ENCODE measurements around the gene SPINDOC. TPM values are rescaled to one million over a fixed set of nuclear protein-coding genes. Genes with fewer than 3 reads are reported as not detected.

SPINDOC gene
- total and polyA plus RNA-seq, 11 donors, result 7.8 to 12.0 (median 10.9) TPM

DNA sequence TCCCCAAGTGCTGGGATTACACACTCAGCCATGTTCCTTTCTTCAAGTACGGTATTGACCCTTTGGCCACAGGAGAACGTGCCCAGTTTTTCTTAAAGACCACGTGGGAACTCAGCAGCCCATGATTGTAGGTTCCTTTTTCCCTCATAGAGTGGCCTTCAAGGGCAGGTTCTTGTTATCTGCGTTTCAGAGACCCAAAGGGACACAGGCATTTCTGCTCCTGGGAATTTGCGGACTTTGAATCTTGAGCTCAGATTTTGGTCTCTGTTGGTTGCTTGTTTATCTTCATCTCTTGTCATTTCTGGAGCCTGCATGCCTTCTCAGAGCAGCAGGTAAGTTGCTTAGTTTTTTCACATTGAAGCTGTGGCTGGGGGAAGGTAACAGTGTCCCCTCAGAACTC, 37.7 kb downstream of the SPINDOC start:
- no peaks in the 10 kb centered on the region for H3K9me3 ChIP-seq
- no peaks in the 10 kb centered on the region for H3K27me3 ChIP-seq
- H3K27ac ChIP-seq, result peak overlapping the region in 1 of 12 donors; percentile 74
- DNase-seq, result no peak
- no peak for ATAC-seq
- peak overlapping the region in 1 of 12 donors; percentile 1 for H3K4me3 ChIP-seq
- WGBS, 4 donors, result 80 to 83% (median 81%) methylated on average over 5 of the region's 5 CpGs
- intact Hi-C loops (cut with DNase I), result no loop called here
- H3K4me1 ChIP-seq, result peaks cover 0 to 78% (median 28%) of the 10 kb centered on the region in 12 donors
- TF ChIP-seq, protein P1, sequence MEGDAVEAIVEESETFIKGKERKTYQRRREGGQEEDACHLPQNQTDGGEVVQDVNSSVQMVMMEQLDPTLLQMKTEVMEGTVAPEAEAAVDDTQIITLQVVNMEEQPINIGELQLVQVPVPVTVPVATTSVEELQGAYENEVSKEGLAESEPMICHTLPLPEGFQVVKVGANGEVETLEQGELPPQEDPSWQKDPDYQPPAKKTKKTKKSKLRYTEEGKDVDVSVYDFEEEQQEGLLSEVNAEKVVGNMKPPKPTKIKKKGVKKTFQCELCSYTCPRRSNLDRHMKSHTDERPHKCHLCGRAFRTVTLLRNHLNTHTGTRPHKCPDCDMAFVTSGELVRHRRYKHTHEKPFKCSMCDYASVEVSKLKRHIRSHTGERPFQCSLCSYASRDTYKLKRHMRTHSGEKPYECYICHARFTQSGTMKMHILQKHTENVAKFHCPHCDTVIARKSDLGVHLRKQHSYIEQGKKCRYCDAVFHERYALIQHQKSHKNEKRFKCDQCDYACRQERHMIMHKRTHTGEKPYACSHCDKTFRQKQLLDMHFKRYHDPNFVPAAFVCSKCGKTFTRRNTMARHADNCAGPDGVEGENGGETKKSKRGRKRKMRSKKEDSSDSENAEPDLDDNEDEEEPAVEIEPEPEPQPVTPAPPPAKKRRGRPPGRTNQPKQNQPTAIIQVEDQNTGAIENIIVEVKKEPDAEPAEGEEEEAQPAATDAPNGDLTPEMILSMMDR (IDR thresholded peaks at IDR 0.05), result no peak
- TF ChIP-seq POLR2A (IDR thresholded peaks at IDR 0.05), result no peak
- peaks cover 0 to 31% (median 8%) of the 10 kb centered on the region in 9 donors for H3K36me3 ChIP-seq

DNA sequence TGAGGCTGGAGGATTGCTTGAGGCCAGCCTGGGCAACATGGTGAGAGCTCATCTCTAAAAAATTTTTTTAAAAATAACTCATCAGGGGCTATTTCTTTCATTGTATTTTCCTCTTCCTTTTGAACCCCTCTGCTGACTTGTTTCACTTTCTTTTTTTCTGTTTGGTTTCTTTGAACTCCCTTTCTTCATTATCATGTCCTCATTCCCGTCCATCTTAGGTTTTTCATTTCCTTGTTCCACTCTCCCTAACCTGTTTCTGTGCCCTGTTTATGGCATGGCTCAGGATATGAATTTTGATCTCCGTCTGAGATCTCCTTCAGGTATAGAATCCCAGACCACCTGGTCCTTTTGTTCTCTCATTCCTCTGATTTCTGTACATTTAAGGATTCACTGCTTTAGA, 38.1 kb downstream of the SPINDOC start:
- 55 to 62% (median 60%) methylated on average over 2 of the region's 2 CpGs for WGBS, 4 donors
- peaks cover 0 to 31% (median 8%) of the 10 kb centered on the region in 9 donors for H3K36me3 ChIP-seq
- DNase-seq (no peak), ATAC-seq (no peak)
- H3K4me3 ChIP-seq, result peak overlapping the region in 1 of 12 donors; percentile 1
- peaks cover 0 to 78% (median 26%) of the 10 kb centered on the region in 12 donors for H3K4me1 ChIP-seq
- intact Hi-C loops (cut with DNase I), result no loop called here
- H3K9me3 ChIP-seq, result no peaks in the 10 kb centered on the region
- TF ChIP-seq POLR2A (IDR thresholded peaks at IDR 0.05), result no peak
- TF ChIP-seq, protein P1 (IDR thresholded peaks at IDR 0.05), result no peak
- no peaks in the 10 kb centered on the region for H3K27me3 ChIP-seq
- H3K27ac ChIP-seq, result peak overlapping the region in 1 of 12 donors; percentile 74

DNA sequence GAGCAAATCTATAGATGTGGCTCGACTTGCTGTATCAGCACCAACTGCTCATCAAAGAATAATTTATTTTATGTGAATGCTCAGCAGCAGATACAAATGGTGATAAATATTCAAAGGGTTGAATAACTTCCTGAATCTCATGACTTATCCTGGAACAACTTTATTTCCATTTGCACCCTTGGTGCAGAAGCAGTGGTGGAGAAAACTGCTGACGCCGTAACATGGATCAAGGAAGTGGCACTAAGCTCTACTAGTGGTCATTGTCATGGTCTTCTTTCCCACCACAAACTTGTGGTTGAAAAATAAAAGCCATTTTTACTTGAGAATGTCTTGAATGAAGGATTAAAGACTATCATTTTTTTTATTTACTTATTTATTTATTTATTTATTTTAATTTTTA, 40.2 kb downstream of the SPINDOC start:
- Histone ChIP-seq H3K4me1 (peaks cover 2 to 84% (median 17%) of the 10 kb centered on the region in 12 donors), H3K27ac (peak overlapping the region in 1 of 12 donors; percentile 74), H3K9me3 (no peaks in the 10 kb centered on the region), H3K27me3 (no peaks in the 10 kb centered on the region), H3K4me3 (no peak overlapping the region), H3K36me3 (peaks cover 0 to 31% (median 8%) of the 10 kb centered on the region in 9 donors)
- DNase-seq, result no peak
- ATAC-seq, result no peak
- intact Hi-C loops (cut with DNase I), result no loop called here
- 82 to 92% (median 90%) methylated on average over 3 of the region's 3 CpGs for WGBS, 4 donors
- TF ChIP-seq, protein P1 (IDR thresholded peaks at IDR 0.05), result no peak
- TF ChIP-seq POLR2A (IDR thresholded peaks at IDR 0.05), result no peak

DNA sequence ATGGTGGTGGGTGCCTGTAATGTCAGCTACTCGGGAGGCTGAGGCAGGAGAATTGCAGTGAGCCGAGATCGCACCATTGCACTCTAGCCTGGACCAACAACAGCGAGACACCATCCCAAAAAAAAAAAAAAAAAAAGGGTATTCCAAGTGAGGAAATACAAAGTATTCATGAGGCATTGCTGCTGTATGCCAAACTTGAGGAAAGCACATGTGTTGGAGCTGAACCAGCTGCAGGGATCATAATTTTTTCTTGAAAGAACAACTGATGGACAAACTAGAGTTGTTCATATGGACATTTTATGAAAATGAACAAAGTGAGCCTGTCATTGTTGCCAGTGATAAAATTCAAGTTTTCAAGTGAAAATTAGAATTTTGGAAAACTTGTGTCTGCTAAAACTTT, 41.4 kb downstream of the SPINDOC start:
- TF ChIP-seq, protein P1 (IDR thresholded peaks at IDR 0.05), result no peak
- no peak for TF ChIP-seq POLR2A (IDR thresholded peaks at IDR 0.05)
- Histone ChIP-seq H3K4me1 (peaks cover 5 to 90% (median 26%) of the 10 kb centered on the region in 12 donors), H3K27me3 (no peaks in the 10 kb centered on the region), H3K9me3 (no peaks in the 10 kb centered on the region), H3K36me3 (peaks cover 0 to 27% (median 11%) of the 10 kb centered on the region in 9 donors), H3K27ac (no peak overlapping the region), H3K4me3 (no peak overlapping the region)
- WGBS, 4 donors, result 95 to 97% (median 96%) methylated on average over 4 of the region's 4 CpGs
- intact Hi-C loops (cut with DNase I), result no loop called here
- no peak for DNase-seq
- no peak for ATAC-seq

Measured in heart left ventricle (tissue), 16 donors.